GM10847 (cell line): ENCODE data around the gene SPPL3.
A peak's percentile ranks its signal among the peaks of the same experiment; 100 is the strongest.

Source experiments
- POLR2A ChIP-seq: IDR thresholded peaks from 2 replicates; pipeline ENCODE4 v1.6.1; 2011; ENCODE audit not compliant: insufficient read length; ENCODE audit errors: extremely low read depth

The SPPL3 gene, protein sequence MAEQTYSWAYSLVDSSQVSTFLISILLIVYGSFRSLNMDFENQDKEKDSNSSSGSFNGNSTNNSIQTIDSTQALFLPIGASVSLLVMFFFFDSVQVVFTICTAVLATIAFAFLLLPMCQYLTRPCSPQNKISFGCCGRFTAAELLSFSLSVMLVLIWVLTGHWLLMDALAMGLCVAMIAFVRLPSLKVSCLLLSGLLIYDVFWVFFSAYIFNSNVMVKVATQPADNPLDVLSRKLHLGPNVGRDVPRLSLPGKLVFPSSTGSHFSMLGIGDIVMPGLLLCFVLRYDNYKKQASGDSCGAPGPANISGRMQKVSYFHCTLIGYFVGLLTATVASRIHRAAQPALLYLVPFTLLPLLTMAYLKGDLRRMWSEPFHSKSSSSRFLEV

DNA sequence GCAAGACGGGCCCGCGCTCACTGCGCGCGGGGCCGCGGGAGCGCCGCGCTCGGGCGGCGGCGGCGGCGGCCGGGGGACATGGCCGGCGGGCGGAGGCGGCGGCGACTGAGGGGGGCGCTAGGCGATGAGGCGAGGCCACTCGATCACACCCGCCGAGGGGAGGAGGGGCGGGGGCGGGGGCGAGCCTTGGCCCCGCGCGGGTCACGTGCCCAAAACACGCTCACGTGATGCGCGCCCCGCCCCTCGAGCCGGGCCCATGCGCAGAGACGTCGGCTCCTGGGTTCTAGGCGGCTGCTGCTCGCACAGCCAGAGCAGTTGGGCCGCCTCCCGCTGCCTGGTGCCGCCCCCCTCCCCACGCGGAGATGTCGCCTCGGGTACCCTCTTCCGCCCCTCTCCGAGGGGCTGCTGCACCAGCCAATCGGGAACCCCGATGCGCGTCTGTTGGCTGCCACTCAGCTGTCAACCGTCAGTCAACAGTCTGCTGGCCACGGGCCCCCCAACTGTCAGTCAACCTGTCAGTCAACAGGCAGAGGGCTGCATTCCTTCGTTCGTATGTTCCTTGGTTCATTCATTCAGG lies at the start of gene SPPL3:
SPPL3 (minus strand) TSS at position 162 of the 577 bp plus-strand sequence. CDS start 491 bp downstream, outside the sequence.
- peak; percentile 58 for TF ChIP-seq POLR2A

GRCh38 chr12:120950807-120951206 lies 46.6 kb upstream of the SPPL3 start:
- no peak for TF ChIP-seq POLR2A

- TF ChIP-seq POLR2A = no peak
Measured at GRCh38 chr12:120944645-120945217, 40.6 kb upstream of the SPPL3 start.

DNA sequence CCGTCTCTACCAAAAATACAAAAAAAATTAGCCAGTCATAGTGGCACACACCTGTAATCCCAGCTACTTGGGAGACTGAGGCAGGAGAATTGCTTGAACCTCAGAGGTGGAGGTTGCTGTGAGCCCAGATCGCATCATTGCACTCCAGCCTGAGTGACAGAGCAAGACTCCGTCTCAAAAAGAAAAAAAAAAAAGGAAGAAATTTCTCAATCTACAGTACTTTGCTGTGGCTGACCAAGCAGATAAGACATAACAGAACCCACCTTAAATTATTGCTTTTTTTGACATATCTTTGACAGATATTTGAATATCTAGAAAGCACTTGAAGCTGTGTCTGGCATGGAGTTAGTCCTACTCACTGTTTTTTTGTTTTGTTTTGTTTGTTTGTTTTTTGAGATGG lies 39.3 kb upstream of the SPPL3 start:
- TF ChIP-seq POLR2A = no peak

DNA sequence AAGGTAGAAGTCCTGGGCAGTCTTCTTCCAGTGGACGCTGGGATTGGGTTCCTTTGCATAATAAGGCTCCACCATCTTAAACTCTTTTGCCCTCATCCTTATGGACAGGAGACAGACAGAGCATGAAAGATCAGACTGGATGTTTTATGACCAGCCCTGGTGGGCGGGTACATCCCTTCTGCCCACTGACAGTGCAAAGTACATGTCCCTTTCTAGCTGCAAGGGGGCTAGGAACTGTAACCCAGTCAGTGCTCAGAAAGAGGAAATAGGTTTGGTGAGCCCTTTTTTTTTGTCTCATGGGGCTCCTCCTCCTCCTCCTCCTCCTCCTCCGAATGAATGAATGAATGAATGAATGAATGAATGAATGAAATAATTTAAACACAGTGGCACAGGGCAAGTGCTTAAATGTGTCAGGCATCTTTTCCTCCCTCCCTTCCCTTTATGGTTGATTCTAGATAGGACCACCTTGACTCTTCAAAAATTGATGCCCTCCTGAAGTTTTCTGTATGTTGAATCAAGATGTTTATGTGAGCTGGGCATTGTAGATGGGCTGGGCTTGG lies 37.8 kb upstream of the SPPL3 start:
- no peak for TF ChIP-seq POLR2A

- TF ChIP-seq POLR2A = no peak
Measured at GRCh38 chr12:120941412-120941811, 37.3 kb upstream of the SPPL3 start.

GRCh38 chr12:120940799-120941198 lies 36.6 kb upstream of the SPPL3 start:
- TF ChIP-seq POLR2A = no peak

- no peak for TF ChIP-seq POLR2A
Measured at GRCh38 chr12:120940006-120940405, 35.8 kb upstream of the SPPL3 start.

GRCh38 chr12:120939523-120939922 lies 35.4 kb upstream of the SPPL3 start:
- no peak for TF ChIP-seq POLR2A

DNA sequence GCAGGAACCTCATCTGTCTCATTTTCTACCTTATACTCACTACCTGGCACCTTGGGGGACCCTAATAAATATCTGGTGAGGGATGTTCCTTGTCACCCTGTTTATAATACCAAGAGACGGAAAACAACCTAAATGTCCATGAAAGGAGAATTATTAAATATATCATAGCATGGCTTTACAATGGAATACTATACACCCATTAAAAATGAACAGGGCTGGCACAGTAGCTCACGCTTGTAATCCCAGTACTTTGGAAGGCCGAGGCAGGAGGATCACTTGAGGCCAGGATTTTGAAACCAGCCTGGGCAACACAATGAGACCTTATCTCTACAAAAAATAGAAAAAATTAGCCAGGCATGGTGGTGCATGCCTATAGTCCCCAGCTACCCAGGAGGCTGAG lies 34.3 kb upstream of the SPPL3 start:
- no peak for TF ChIP-seq POLR2A

DNA sequence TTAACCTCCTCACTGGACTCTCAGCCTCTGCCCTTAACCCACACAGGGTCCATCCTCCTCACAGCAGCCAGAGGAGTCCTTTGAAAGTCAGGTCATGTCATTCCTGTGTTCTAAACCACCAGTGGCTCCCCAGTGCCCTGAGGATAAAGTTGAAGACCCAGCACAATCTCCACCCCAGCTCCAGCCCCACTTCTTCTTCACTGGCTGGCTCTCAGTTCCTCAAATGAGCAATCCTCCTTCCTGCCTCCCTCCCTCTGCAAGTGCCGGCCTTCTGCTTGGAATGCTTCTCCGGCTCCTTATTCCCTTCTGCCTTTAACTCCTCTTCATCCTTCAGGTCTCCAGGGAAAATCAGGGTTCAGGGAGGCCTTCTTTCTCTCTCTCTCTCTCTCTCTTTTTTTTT lies 32.0 kb upstream of the SPPL3 start:
- no peak for TF ChIP-seq POLR2A

- no peak for TF ChIP-seq POLR2A
Measured at GRCh38 chr12:120933786-120934185, 29.6 kb upstream of the SPPL3 start.

DNA sequence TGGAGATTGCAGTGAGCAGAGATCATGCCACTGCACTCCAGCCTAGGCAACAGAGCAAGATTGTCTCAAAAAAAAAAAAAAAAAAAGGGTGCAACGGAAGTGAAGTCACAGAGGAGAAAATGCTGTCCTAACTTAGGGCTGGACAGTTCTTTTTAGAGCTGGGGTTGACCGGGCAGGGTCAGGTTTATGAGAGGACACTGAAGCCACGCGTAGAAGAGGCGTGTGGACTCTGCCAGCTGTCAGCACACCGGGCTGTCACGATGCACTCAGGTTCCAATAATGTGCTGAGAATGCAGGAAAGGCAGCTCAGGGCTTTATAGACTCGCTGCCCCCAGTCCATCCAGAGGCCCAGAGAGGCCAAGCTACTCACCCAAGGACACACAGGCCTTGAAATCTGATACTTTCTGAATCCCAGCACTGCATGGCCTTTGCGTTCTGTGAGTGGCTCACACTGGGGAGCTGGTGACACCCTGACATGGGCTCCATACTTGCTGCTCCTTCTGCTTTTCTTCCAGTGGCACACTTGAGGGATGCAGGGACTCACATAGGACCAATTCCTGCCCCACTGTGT lies 28.9 kb upstream of the SPPL3 start:
- TF ChIP-seq POLR2A = no peak

DNA sequence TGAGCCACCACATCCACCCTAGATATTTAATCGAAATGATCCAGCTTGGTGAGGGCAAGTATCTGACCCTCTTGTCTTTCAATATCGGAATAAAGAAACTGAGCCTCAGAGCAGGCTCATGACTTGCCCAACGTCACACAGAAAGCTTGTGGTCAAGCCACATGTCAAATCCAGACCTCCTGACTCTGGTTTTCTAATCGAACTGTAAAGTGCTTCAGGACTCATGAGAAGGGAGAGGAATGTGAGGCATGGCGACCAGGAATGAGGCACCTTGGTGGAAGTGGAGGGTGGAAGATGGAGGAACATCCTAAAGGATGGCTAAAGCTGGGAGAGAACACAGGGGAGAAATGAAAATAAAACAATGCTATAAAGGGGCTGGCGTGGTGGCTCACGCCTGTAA lies 27.9 kb upstream of the SPPL3 start:
- TF ChIP-seq POLR2A = no peak

DNA sequence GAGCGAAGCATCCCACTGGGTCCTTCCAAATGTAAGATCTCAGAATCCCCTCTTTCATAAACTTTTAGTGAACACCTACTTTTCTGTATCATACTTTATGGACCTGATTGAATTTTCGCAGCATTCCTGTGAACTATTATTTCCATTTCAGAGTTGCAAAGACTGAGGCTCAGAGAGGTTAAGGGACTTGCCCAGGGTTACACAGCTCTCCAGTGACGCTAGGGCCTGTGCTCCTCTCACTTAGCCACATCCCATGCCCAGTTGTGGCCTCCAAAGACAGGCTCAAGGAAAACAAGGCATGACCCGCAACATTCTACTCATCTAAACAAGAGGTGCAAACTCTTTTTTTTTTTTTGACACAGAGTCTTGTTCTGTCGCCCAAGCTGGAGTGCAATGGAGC lies 25.9 kb upstream of the SPPL3 start:
- no peak for TF ChIP-seq POLR2A
